NCI-H2029 (cell line): ENCODE data around the gene PLD4.
"Not testable (repeated sequence)": the region's sequence is repeated elsewhere in the genome, so short reads cannot be mapped to it uniquely, and the experiment has no call there.

Experiments
- DNase-seq: peaks from one replicate; lab custom pipeline; 2025; lab: John Stamatoyannopoulos, UW

The PLD4 gene

GRCh38 chr14:104941508-104942365, 17.1 kb downstream of the PLD4 start:
- DNase-seq = no peak

DNA sequence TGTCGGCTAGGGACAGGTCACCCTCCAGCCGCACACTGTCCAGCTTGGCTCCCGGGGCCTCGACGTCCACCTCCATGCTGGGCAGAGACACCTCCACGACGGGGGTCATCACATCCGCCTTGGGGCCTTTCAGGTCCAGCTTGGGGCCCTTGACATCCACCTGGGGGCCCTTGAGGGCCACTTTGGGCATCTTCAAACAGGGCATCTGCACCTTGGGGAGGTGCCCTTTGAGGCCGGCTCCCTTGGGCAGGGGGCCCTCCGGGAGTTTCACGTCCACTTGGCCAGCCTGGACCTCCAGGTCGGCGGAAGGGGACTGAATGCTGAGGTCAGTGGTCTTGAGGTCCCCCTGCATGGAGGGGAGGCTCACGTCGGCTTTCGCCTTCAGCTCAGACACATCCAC, 17.9 kb downstream of the PLD4 start:
- no peak for DNase-seq

DNA sequence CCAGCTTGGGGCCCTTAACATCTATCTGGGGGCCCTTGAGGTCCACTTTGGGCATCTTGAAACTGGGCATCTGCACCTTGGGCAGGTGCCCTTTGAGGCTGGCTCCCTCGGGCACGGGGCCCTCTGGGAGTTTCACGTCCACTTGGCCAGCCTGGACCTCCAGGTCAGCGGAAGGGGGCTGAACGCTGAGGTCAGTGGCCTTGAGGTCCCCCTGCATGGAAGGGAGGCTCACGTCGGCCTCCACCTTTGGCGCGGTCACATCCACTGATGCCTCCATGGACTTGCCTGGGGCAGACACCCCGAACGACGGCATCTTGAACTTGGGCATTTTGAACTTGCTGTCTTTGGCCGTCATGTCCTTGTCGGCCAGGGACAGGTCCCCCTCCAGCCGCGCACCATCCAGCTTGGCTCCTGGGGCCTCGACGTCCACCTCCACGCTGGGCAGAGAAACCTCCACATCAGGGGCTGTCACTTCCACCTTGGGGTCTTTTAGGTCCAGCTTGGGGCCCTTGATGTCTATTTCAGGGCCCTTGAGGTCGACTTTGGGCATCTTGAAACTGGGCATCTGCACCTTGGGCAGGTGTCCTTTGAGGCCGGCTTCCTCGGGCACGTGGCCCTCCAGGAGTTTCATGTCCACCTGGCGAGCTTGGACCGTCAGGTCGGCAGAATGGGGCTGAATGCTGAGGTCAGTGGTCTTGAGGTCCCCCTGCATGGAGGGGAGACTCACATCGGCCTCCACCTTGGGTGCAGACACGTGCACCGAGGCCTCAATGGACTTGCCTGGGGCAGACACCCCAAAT, 18.7 kb downstream of the PLD4 start:
- not testable (repeated sequence) for DNase-seq

- not testable (repeated sequence) for DNase-seq
Observed at GRCh38 chr14:104944016-104944308, 19.3 kb downstream of the PLD4 start.

GRCh38 chr14:104944436-104945205, 19.9 kb downstream of the PLD4 start:
- DNase-seq = not testable (repeated sequence)

DNA sequence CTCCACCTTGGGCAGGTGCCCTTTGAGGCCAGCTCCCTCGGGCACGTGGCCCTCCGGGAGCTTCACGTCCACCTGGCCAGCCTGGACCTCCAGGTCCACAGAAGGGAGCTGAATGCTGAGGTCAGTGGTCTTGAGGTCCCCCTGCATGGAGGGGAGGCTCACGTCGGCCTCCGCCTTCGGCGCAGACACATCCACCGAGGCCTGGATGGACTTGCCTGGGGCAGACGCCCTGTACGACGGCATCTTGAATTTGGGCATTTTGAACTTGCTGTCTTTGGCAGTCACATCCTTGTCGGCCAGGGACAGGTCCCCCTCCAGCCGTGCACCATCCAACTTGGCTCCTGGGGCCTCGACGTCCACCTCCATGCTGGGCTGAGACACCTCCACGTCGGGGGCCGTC, 20.6 kb downstream of the PLD4 start:
- DNase-seq = not testable (repeated sequence)

DNA sequence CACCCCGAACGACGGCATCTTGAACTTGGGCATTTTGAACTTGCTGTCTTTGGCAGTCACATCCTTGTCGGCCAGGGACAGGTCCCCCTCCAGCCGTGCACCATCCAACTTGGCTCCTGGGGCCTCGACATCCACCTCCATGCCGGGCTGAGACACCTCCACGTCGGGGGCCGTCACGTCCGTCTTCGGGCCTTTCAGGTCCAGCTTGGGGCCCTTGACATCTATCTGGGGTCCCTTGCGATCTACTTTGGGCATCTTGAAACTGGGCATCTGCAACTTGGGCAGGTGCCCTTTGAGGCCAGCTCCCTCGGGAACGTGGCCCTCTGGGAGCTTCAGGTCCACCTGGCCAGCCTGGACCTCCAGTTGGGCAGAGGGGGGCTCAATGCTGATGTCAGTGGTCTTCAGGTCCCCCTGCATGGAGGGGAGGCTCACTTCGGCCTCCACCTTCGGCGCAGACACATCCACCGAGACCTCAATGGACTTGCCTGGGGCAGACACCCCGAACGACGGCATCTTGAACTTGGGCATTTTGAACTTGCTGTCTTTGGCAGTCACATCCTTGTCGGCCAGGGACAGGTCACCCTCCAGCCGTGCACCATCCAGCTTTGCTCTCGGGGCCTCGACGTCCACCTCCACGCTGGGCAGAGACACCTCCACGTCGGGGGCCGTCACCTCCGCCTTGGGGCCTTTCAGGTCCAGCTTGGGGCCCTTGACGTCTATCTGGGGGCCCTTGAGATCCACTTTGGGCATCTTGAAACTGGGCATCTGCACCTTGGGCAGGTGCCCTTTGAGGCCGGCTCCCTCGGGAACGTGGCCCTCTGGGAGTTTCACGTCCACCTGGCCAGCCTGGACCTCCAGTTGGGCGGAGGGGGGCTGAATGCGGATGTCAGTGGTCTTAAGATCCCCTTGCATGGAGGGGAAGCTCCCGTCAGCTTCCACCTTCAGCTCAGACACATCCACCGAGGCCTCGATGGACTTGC, 21.6 kb downstream of the PLD4 start:
- DNase-seq = not testable (repeated sequence)

- not testable (repeated sequence) for DNase-seq
Observed at GRCh38 chr14:104947201-104947600, 22.5 kb downstream of the PLD4 start.

- DNase-seq = not testable (repeated sequence)
Observed at GRCh38 chr14:104947881-104948735, 23.4 kb downstream of the PLD4 start.

DNA sequence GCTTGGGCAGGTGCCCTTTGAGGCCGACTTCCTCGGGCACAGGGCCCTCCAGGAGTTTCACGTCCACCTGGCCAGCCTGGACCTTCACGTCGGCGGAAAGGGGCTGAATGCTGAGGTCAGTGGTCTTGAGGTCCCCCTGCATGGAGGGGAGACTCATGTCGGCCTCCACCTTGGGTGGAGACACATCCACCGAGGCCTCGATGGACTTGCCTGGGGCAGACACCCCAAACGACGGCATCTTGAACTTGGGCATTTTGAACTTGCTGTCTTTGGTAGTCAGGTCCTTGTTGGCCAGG, 24.0 kb downstream of the PLD4 start:
- no peak for DNase-seq

DNA sequence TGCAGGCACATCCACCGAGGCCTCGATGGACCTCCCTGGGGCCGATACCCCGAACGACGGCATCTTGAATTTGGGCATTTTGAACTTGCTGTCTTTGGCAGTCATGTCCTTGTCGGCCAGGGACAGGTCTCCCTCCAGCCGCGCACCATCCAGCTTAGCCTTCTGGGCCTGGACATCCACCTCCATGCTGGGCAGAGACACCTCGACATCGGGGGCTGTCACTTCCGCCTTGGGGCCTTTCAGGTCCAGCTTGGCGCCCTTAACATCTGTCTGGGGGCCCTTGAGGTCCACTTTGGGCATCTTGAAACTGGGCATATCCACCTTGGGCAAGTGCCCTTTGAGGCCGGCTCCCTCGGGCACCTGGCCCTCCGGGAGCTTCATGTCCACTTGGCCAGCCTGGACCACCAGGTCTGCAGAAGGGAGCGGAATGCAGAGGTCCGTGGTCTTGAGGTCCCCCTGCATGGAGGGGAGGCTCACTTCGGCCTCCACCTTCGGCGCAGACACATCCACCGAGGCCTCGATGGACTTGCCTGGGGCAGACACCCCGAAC, 24.8 kb downstream of the PLD4 start:
- DNase-seq = not testable (repeated sequence)

DNA sequence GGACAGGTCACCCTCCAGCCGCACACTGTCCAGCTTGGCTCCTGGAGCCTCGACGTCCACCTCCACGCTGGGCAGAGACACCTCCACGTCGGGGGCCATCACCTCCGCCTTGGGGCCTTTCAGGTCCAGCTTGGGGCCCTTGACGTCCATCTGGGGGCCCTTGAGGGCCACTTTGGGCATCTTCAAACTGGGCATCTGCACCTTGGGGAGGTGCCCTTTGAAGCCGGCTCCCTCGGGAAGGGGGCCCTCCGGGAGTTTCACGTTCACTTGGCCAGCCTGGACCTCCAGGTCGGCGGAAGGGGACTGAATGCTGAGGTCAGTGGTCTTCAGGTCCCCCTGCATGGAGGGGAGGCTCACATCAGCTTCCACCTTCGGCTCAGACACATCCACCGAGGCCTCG, 25.3 kb downstream of the PLD4 start:
- no peak for DNase-seq

DNA sequence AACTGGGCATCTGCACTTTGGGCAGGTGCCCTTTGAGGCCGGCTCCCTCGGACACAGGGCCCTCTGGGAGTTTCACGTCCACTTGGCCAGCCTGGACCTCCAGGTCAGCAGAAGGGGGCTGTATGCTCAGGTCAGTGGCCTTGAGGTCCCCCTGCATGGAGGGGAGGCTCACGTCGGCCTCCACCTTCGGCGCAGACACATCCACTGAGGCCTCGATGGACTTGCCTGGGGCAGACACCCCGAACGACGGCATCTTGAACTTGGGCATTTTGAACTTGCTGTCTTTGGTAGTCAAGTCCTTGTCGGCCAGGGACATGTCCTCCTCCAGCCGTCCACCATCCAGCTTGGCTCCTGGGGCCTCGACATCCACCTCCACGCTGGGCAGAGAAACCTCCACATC, 26.0 kb downstream of the PLD4 start:
- DNase-seq = not testable (repeated sequence)

GRCh38 chr14:104951863-104952657, 27.4 kb downstream of the PLD4 start:
- not testable (repeated sequence) for DNase-seq

- no peak for DNase-seq
Observed at GRCh38 chr14:104953097-104953496, 28.4 kb downstream of the PLD4 start.

- DNase-seq = no peak
Observed at GRCh38 chr14:104953896-104954656, 29.4 kb downstream of the PLD4 start.

GRCh38 chr14:104954746-104955395, 30.2 kb downstream of the PLD4 start:
- DNase-seq = no peak

DNA sequence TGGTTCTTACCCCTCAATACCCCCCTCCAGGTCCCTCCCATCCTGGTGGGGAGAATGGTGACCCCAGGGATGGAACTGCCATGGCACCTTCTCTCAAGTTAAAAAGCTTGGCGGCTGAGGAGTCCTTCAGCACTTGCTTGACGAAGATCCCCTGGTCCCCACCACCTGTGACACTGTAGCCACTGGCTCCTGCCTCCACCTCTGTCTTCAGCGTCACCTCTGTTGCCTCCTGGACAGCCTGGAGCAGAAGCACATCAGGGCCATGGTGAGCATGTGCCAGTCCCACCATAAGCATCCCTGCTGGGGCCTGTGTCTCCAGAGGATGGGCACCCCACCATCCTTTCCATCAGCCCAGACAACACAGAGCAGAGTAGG, 30.7 kb downstream of the PLD4 start:
- no peak for DNase-seq
